Liver (tissue), 9 donors: ENCODE measurements around the gene LIG1. TPM values are rescaled to one million over a fixed set of nuclear protein-coding genes. Genes with fewer than 3 reads are reported as not detected.
A peak's percentile ranks its signal among the peaks of the same experiment; 100 is the strongest.

Source experiments
- DNase-seq: peaks from one replicate; pipeline ENCODE4 v3.0.0-alpha.2; 2017; ENCODE audit warnings: low spot score
- H3K27ac ChIP-seq, 2 donors: one replicate each; pipeline ENCODE4 v1.7.0; 2013; ENCODE audit warnings: inconsistent platforms in 2 of 2, low read length in 2 of 2, control low read depth in 1 of 2, low read depth in 1 of 2, mild to moderate bottlenecking in 1 of 2
- H3K27me3 ChIP-seq, 4 donors: one replicate each; pipeline versions ENCODE4 v1.6.1 to v1.7.0; 2013; ENCODE audit warnings: low read length in 3 of 4, inconsistent platforms in 1 of 4, mild to moderate bottlenecking in 1 of 4, moderate library complexity in 1 of 4; ENCODE audit not compliant: control insufficient read depth in 4 of 4, insufficient read depth in 4 of 4
- H3K36me3 ChIP-seq, 4 donors: one replicate each; pipeline versions ENCODE4 v1.6.1 to v1.7.0; 2013; ENCODE audit warnings: low read length in 3 of 4, mild to moderate bottlenecking in 3 of 4, low read depth in 1 of 4, moderate library complexity in 1 of 4; ENCODE audit not compliant: control insufficient read depth in 4 of 4, insufficient read depth in 3 of 4
- H3K4me1 ChIP-seq, 4 donors: one replicate each; pipeline versions ENCODE4 v1.6.1 to v1.7.0; 2013; ENCODE audit warnings: low read length in 3 of 4, mild to moderate bottlenecking in 3 of 4, moderate library complexity in 1 of 4; ENCODE audit not compliant: control insufficient read depth in 4 of 4, insufficient read depth in 4 of 4
- H3K4me3 ChIP-seq, 3 donors: one replicate each; pipeline versions ENCODE4 v1.6.1 to v1.7.0; 2013; ENCODE audit warnings: low read length in 3 of 3, control low read depth in 1 of 3, low read depth in 1 of 3, mild to moderate bottlenecking in 1 of 3
- H3K9ac ChIP-seq, 2 donors: one replicate each; pipeline ENCODE4 v1.7.0; 2013; ENCODE audit warnings: low read length in 2 of 2, mild to moderate bottlenecking in 2 of 2, moderate library complexity in 2 of 2, control low read depth in 1 of 2, low read depth in 1 of 2
- H3K9me3 ChIP-seq, 4 donors: one replicate each; pipeline versions ENCODE4 v1.6.1 to v1.7.0; 2013; ENCODE audit warnings: low read length in 3 of 4; ENCODE audit not compliant: control insufficient read depth in 4 of 4
- FOXA2 ChIP-seq: IDR thresholded peaks from 2 replicates; pipeline ENCODE4 v1.6.1; 2016; ENCODE audit warnings: antibody characterized with exemption
- GABPA ChIP-seq, 2 donors: IDR thresholded peaks in 1 of 2; conservative IDR thresholded peaks in 1 of 2; 2 replicates each; pipeline ENCODE4 v1.6.1; 2016; ENCODE audit warnings: antibody characterized with exemption in 2 of 2, mild to moderate bottlenecking in 1 of 2, moderate library complexity in 1 of 2
- HNF4A ChIP-seq, 2 donors: conservative IDR thresholded peaks; 2 replicates each; pipeline ENCODE4 v1.6.1; 2016; ENCODE audit warnings: antibody characterized with exemption in 2 of 2, mild to moderate bottlenecking in 2 of 2
- HNF4G ChIP-seq: IDR thresholded peaks from 2 replicates; pipeline ENCODE4 v1.6.1; 2016; ENCODE audit warnings: antibody characterized with exemption
- NR2F2 ChIP-seq: IDR thresholded peaks from 2 replicates; pipeline ENCODE4 v1.6.1; 2016; ENCODE audit warnings: antibody characterized with exemption
- RAD21 ChIP-seq, 2 donors: IDR thresholded peaks; 2 replicates each; pipeline ENCODE4 v1.6.1; 2016; ENCODE audit warnings: antibody characterized with exemption in 2 of 2, mild to moderate bottlenecking in 2 of 2
- RXRA ChIP-seq, 2 donors: IDR thresholded peaks; 2 replicates each; pipeline ENCODE4 v1.6.1; 2017 to 2018; ENCODE audit warnings: antibody characterized with exemption in 2 of 2, mild to moderate bottlenecking in 1 of 2
- SP1 ChIP-seq: IDR thresholded peaks from 2 replicates; pipeline ENCODE4 v1.6.1; 2018; ENCODE audit warnings: antibody characterized with exemption, mild to moderate bottlenecking
- TAF1 ChIP-seq: conservative IDR thresholded peaks from 2 replicates; pipeline ENCODE4 v1.6.1; 2016; ENCODE audit warnings: antibody characterized with exemption, mild to moderate bottlenecking
- YY1 ChIP-seq: IDR thresholded peaks from 2 replicates; pipeline ENCODE4 v1.6.1; 2016; ENCODE audit warnings: antibody characterized with exemption, mild to moderate bottlenecking
- whole genome bisulfite sequencing: extraction: QIAGEN DNeasy Blood & Tissue Kit; methylation state at CpG from one replicate; pipeline ENCODE4 v1.1.7; 2013; 5-methylcytosine and 5-hydroxymethylcytosine counted together
- polyA plus RNA-seq, 2 donors: library from polyadenylated mRNA; stranded (reverse) in 1 of 2; unstranded in 1 of 2; fragments of 200-250 nt in 1 of 2; fragments of >200 nt in 1 of 2; fragmentation: Nextera tagmentation in 1 of 2; extraction: Ambion mirVana in 1 of 2; gene quantifications; one replicate each; pipeline versions ENCODE4 v1.2.1 to v1.2.3, GENCODE V29; 2013 to 2015
- total RNA-seq, 2 donors: library from RNA; depleted of rRNA; stranded (reverse); fragments of >200 nt; gene quantifications; one replicate each; pipeline ENCODE4 v1.2.3, GENCODE V29; 2014
- TF ChIP-seq, protein P1 (sequence below): fragments of 150-350 bp; IDR thresholded peaks from 2 replicates; pipeline ENCODE4 v1.5.1; 2017; ENCODE audit warnings: improper control_type of control experiment, low read depth, low read length; ENCODE audit not compliant: missing input control
- TF ChIP-seq, protein P2 (sequence below): IDR thresholded peaks from 2 replicates; pipeline ENCODE4 v1.6.1; 2016; ENCODE audit warnings: antibody characterized with exemption
- donor health status: healthy.
- donor health status: healthy.
- donor health status: healthy.
- donor health status: healthy.
- donor health status: healthy.

LIG1 gene
- total and polyA plus RNA-seq, 4 donors = 6.3 to 61.5 (median 7.1) TPM

DNA sequence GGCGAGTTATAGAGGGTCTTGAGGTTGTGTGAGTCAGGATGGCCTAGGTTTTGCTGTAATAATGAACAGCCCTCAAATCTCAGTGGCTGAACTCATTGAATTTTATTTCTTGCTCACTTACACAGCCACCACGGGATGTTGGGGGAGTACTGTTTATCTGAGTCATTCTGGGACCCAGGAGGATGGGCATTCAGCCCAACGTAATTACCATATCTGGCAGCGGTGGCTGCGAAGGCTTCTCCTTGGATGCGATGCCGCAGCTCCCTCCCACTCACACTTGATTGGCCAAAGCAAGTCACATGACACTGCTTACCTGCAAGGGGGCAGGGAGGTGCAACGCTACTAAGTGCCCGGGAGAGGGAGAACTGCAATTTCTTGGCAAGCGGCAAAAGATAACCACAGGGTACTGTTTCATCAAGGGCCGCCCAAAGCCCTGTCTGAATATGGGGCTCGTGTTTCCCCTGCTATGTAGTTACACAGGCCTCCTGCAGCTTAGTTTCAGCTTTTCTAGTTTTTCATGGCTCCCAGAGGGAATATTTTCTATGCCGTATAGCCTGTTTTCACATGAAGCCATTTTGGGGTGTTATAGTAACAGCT lies 20.2 kb upstream of the LIG1 start:
- WGBS = 82% methylated on average over 13 of the region's 13 CpGs
- H3K27ac ChIP-seq = no peak overlapping the region
- no peak for DNase-seq
- H3K4me3 ChIP-seq = no peak overlapping the region
- H3K9me3 ChIP-seq = no peaks in the 10 kb centered on the region
- H3K36me3 ChIP-seq = peaks cover 0 to 2% (median 0%) of the 10 kb centered on the region in 4 donors
- H3K4me1 ChIP-seq = no peaks in the 10 kb centered on the region
- H3K9ac ChIP-seq = no peak overlapping the region
- TF ChIP-seq, protein P1, sequence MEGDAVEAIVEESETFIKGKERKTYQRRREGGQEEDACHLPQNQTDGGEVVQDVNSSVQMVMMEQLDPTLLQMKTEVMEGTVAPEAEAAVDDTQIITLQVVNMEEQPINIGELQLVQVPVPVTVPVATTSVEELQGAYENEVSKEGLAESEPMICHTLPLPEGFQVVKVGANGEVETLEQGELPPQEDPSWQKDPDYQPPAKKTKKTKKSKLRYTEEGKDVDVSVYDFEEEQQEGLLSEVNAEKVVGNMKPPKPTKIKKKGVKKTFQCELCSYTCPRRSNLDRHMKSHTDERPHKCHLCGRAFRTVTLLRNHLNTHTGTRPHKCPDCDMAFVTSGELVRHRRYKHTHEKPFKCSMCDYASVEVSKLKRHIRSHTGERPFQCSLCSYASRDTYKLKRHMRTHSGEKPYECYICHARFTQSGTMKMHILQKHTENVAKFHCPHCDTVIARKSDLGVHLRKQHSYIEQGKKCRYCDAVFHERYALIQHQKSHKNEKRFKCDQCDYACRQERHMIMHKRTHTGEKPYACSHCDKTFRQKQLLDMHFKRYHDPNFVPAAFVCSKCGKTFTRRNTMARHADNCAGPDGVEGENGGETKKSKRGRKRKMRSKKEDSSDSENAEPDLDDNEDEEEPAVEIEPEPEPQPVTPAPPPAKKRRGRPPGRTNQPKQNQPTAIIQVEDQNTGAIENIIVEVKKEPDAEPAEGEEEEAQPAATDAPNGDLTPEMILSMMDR = peak; percentile 2
- TF ChIP-seq YY1 = no peak
- H3K27me3 ChIP-seq = no peaks in the 10 kb centered on the region

DNA sequence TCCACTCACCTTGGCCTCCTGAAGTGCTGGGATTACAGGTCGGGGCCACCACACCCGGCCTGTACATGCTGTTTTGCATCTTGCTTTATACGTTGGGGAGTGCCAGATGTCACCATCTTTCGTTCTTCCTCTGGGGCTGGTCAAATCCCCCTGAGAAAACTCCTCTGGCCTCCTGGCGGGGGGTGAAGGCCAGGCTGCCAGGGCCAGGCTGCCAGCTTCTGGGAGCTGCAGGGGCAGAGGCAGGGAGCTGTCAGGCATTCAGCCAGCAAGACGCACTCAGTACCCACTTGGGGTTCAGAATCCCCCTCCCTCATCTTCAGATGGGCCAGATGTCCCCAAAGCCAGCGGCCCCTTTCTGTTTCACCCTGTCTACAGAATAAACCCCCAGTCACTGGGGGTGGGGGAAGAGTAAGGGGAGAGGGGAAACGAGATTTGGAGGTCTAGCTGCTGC lies 16.4 kb upstream of the LIG1 start:
- Histone ChIP-seq H3K27me3 (no peaks in the 10 kb centered on the region), H3K27ac (no peak overlapping the region), H3K9ac (no peak overlapping the region), H3K36me3 (peaks cover 0 to 2% (median under 1%) of the 10 kb centered on the region in 4 donors), H3K4me1 (no peaks in the 10 kb centered on the region), H3K9me3 (peaks cover 0 to 2% (median 1%) of the 10 kb centered on the region in 4 donors), H3K4me3 (no peak overlapping the region)
- no peak for DNase-seq
- no peak for TF ChIP-seq HNF4A (conservative IDR thresholded peaks at IDR 0.05)
- TF ChIP-seq, protein P1 = no peak
- TF ChIP-seq HNF4G = no peak
- TF ChIP-seq TAF1 = no peak
- no peak for TF ChIP-seq GABPA (IDR thresholded peaks at IDR 0.05 in 1 of 2, conservative IDR thresholded peaks at IDR 0.05 in 1 of 2)
- 95% methylated on average over 8 of the region's 8 CpGs for WGBS

DNA sequence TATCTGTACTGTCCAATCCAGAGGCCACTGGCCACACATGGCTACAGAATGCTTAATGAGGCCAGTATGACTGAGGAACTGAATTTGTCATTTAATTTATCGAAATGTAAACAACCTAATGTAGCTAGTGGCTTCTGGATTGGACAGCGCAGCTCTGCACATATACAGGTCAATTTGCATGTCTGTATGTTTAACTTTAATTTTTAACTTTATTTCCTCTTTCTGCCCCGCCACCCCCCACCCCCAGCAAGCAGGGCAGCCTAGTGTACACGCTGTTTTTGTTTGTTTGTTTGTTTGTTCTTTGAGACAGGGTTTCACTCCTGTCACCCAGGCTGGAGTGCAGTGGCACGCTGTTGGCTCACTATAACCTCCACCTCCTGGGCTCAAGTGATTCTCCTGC lies 15.9 kb upstream of the LIG1 start:
- TF ChIP-seq RAD21 (IDR thresholded peaks at IDR 0.05) (no peak), GABPA (IDR thresholded peaks at IDR 0.05 in 1 of 2, conservative IDR thresholded peaks at IDR 0.05 in 1 of 2) (no peak), FOXA2 (no peak), YY1 (no peak), RXRA (IDR thresholded peaks at IDR 0.05) (no peak), HNF4G (no peak), HNF4A (conservative IDR thresholded peaks at IDR 0.05) (no peak), SP1 (no peak), NR2F2 (no peak)
- TF ChIP-seq, protein P2, sequence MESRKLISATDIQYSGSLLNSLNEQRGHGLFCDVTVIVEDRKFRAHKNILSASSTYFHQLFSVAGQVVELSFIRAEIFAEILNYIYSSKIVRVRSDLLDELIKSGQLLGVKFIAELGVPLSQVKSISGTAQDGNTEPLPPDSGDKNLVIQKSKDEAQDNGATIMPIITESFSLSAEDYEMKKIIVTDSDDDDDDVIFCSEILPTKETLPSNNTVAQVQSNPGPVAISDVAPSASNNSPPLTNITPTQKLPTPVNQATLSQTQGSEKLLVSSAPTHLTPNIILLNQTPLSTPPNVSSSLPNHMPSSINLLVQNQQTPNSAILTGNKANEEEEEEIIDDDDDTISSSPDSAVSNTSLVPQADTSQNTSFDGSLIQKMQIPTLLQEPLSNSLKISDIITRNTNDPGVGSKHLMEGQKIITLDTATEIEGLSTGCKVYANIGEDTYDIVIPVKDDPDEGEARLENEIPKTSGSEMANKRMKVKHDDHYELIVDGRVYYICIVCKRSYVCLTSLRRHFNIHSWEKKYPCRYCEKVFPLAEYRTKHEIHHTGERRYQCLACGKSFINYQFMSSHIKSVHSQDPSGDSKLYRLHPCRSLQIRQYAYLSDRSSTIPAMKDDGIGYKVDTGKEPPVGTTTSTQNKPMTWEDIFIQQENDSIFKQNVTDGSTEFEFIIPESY = no peak
- Histone ChIP-seq H3K9ac (no peak overlapping the region), H3K4me1 (no peaks in the 10 kb centered on the region), H3K27me3 (no peaks in the 10 kb centered on the region), H3K36me3 (peaks cover 0 to 2% (median under 1%) of the 10 kb centered on the region in 4 donors), H3K27ac (no peak overlapping the region), H3K4me3 (no peak overlapping the region), H3K9me3 (peaks cover 2 to 8% (median 4%) of the 10 kb centered on the region in 4 donors)
- 89% methylated on average over 5 of the region's 5 CpGs for WGBS
- DNase-seq = no peak
